ENCODE results near the gene BIRC7. TPM values are rescaled to one million over a fixed set of nuclear protein-coding genes. Genes with fewer than 3 reads are reported as not detected.
"Not testable (repeated sequence)": the region's sequence is repeated elsewhere in the genome, so short reads cannot be mapped to it uniquely, and the experiment has no call there.

The BIRC7 gene
- total RNA-seq, 1 donor from 2014 or later, result 6.9 TPM

DNA sequence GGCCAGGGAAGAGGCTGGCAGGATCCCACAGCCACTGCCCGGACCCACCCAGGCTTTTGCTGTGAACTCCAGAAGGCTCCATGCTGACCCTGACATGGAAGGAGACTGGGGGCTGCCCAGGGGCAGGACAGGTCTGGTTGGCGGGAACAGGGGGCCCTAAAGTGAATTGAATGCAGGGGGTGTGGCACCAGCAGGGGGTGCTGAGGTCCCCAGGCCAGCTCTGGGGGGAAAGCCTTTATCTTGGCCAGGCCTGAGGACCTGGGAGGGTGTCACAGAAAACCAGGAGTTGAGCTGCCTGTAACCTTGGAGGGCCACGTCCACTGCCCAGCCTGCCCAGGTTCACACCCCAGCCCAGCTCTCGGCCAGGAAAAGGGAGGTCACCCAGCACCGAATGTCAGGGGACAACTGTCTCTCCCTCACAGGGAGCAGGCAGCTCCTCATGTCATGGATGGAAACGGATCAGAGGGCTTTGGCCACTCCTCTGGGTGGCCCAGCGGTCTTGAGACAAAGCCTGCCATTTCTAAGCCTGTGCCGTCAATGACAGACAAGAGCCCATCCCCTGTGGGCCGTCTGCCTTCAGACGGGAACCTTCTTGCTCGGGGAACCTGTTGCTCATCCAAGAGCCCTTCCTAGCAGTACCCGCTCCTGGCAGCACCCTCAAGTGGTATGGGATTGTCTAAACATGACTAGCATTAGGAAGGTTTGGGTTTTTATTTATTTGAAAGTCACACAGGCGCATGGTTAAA lies 16.8 kb upstream of the BIRC7 start:
- H3K4me1 Mint-ChIP-seq, result peaks cover 26% of the 10 kb centered on the region
- peaks cover 17% of the 10 kb centered on the region for H3K27me3 Mint-ChIP-seq (ENCODE audit: low read depth)
- no peak overlapping the region for H3K4me3 Mint-ChIP-seq
- TF ChIP-seq, protein P1, sequence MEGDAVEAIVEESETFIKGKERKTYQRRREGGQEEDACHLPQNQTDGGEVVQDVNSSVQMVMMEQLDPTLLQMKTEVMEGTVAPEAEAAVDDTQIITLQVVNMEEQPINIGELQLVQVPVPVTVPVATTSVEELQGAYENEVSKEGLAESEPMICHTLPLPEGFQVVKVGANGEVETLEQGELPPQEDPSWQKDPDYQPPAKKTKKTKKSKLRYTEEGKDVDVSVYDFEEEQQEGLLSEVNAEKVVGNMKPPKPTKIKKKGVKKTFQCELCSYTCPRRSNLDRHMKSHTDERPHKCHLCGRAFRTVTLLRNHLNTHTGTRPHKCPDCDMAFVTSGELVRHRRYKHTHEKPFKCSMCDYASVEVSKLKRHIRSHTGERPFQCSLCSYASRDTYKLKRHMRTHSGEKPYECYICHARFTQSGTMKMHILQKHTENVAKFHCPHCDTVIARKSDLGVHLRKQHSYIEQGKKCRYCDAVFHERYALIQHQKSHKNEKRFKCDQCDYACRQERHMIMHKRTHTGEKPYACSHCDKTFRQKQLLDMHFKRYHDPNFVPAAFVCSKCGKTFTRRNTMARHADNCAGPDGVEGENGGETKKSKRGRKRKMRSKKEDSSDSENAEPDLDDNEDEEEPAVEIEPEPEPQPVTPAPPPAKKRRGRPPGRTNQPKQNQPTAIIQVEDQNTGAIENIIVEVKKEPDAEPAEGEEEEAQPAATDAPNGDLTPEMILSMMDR (conservative IDR thresholded peaks at IDR 0.05), result no peak
- no peaks in the 10 kb centered on the region for H3K9me3 Mint-ChIP-seq
- no peak overlapping the region for H3K27ac Mint-ChIP-seq (ENCODE audit: unreplicated experiment)
- peaks cover 5% of the 10 kb centered on the region for H3K36me3 Mint-ChIP-seq (ENCODE audit: low read depth)
- no peak for DNase-seq (ENCODE audit: low read depth, low spot score)

DNA sequence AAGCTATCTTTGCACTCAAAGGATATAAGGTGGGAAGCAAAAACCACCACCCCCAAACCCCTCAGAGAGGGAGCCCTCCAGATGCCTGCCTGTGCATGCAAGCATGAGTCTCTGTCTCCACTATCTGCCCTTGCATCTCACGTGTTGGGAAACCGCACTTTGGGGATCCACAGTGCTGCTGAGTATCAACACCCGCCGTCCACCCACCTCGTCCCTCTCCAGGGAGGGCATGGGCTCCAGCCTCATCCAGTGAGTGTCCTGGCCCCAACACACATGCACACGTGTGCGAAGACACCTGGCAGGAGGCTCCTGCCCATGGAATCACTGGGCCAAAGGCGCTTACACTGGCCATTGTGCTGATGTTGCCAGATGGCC lies 16.3 kb upstream of the BIRC7 start:
- Mint-ChIP-seq H3K9me3 (no peaks in the 10 kb centered on the region), H3K36me3 (ENCODE audit: low read depth) (peaks cover 2% of the 10 kb centered on the region), H3K4me3 (no peak overlapping the region), H3K27ac (ENCODE audit: unreplicated experiment) (no peak overlapping the region), H3K4me1 (peaks cover 25% of the 10 kb centered on the region), H3K27me3 (ENCODE audit: low read depth) (peaks cover 17% of the 10 kb centered on the region)
- DNase-seq (ENCODE audit: low read depth, low spot score), result no peak
- TF ChIP-seq, protein P1 (conservative IDR thresholded peaks at IDR 0.05), result no peak

DNA sequence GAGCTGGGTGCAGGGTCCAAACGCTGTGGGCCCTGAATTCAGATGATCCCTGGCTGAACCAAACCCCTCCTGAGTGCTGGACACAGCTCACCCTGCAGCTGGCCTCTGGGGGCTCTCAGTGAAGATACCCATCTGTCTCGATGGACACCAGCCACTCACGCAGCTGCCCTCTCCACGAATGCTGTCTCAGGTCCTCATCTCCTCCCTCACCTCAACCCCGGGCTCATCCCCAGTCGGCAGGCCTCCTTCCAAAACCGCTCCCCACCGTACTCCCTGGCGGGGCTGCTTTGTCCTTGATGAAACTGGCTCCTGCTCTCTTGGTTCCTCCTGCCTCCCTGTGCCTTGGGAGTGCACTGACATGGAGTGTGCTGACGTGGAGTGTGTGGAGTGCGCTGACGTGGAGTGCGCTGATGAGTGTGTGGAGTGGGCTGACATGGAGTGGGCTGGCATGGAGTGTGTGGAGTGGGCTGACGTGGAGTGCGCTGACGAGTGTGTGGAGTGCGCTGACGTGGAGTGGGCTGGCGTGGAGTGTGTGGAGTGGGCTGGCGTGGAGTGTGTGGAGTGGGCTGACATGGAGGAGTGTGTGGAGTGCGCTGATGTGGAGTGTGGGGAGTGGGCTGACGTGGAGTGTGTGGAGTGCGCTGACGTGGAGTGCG lies 15.7 kb upstream of the BIRC7 start:
- TF ChIP-seq, protein P1 (conservative IDR thresholded peaks at IDR 0.05), result no peak
- Mint-ChIP-seq H3K4me1 (peaks cover 20% of the 10 kb centered on the region), H3K4me3 (peak overlapping the region; percentile 36), H3K9me3 (no peaks in the 10 kb centered on the region), H3K27me3 (ENCODE audit: low read depth) (peaks cover 17% of the 10 kb centered on the region), H3K36me3 (ENCODE audit: low read depth) (no peaks in the 10 kb centered on the region), H3K27ac (ENCODE audit: unreplicated experiment) (no peak overlapping the region)
- no peak for DNase-seq (ENCODE audit: low read depth, low spot score)

DNA sequence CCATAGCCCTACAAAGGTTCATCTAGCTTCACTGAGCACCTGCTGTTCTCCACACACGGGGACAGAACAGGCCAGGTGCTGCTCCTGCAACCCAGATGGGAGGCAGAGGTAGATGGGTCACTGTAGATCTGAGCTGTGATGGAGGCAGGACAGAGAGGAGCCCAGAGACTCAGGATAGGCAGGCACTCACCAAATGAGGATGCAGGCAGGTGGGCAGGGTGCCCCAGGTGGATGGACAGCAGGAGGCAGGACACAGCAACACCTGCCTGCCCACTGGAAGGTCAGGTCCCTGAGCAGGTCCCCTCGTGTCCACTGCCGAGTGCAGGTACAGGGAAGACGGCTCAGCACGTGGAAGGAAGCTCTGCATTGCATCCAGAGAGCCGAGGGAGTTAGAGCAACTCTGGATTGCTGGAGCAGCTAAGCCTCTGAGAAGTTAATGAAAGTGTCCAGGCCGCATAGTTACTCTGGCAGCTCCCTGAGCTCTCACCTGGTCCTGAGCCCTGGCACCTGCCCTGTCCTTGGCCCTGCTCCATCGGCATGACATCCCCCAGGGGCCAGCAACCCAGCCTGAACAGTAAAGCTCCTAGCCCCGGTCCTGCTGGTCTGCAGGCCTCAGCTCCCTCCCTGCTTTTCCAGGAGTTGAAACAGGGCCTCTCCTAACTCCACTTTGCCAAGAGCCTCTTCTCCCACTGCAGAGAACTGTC lies 14.9 kb upstream of the BIRC7 start:
- Mint-ChIP-seq H3K9me3 (no peaks in the 10 kb centered on the region), H3K4me1 (peaks cover 16% of the 10 kb centered on the region), H3K4me3 (no peak overlapping the region), H3K36me3 (ENCODE audit: low read depth) (no peaks in the 10 kb centered on the region), H3K27me3 (ENCODE audit: low read depth) (peaks cover 17% of the 10 kb centered on the region), H3K27ac (ENCODE audit: unreplicated experiment) (no peak overlapping the region)
- TF ChIP-seq, protein P1 (conservative IDR thresholded peaks at IDR 0.05), result no peak
- DNase-seq (ENCODE audit: low read depth, low spot score), result no peak

DNA sequence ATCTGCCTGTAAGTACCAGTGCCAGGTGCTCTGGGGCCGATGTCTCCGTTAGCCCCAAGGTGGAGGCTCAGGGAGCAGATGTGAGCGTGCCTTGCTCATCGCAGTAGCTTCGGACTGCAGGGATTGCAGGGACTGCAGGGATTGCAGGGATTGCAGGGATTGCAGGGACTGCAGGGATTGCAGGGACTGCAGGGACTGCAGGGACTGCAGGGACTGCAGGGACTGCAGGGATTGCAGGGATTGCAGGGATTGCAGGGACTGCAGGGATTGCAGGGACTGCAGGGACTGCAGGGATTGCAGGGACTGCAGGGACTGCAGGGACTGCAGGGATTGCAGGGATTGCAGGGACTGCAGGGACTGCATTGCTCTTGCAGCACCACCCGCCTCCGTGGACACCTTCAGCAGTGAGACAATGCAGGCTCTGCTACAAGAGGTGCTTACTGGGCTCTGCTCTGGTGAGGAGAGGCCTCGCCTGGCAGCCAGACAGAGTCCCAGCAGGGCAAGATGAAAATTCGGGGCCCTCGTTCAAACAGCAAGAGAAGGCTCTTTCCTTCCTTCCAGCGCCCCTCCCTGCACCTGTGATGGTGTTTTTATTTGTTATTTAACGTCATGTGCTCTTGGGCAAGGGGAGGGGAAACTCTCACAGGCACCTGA lies 14.2 kb upstream of the BIRC7 start:
- H3K4me3 Mint-ChIP-seq, H3K9me3 Mint-ChIP-seq: not testable (repeated sequence)

More for the DNA sequence above, 14.2 kb upstream of the BIRC7 start:
- not testable (repeated sequence) for H3K36me3 Mint-ChIP-seq (ENCODE audit: low read depth); DNase-seq (ENCODE audit: low read depth, low spot score); H3K27ac Mint-ChIP-seq (ENCODE audit: unreplicated experiment)
- Mint-ChIP-seq H3K4me1 (peaks cover 16% of the 10 kb centered on the region), H3K27me3 (ENCODE audit: low read depth) (peaks cover 17% of the 10 kb centered on the region)
